NB4 (cell line): ENCODE measurements around the gene DGAT2L6.

Experiments used
- CTCF ChIP-seq: IDR thresholded peaks from one replicate; pipeline ENCODE4 v1.5.1; 2012; ENCODE audit warnings: low read depth, low read length
- MAX ChIP-seq: IDR thresholded peaks from 2 replicates; pipeline ENCODE4 v1.6.1; 2011; ENCODE audit warnings: low read depth, low read length
- MYC ChIP-seq: IDR thresholded peaks from 2 replicates; pipeline ENCODE4 v1.6.1; 2011; ENCODE audit warnings: low read depth, low read length
- POLR2A ChIP-seq: IDR thresholded peaks from 2 replicates; pipeline ENCODE4 v1.6.1; 2011; ENCODE audit warnings: mild to moderate bottlenecking; ENCODE audit not compliant: insufficient read length; ENCODE audit errors: extremely low read depth

DNA sequence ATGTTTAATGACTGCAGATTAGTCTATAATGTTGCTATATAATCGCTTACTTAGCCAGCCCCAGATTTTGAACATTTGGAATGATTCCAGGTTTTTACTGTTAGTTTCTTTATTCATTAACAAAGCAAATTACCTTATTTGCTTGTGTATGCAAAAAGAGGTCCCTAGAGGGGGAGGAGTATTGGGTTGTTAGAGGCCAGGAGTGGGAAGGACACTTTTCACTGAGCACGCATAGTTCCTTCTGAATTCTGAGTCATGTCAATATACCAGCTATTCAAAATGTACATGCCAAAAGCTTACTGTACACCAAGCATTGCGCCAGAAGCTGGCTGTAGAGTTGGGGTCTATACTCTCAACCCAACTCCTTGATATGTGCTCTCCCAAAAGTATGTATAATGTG, 5.1 kb upstream of the DGAT2L6 start:
- no peak for TF ChIP-seq MYC
- no peak for TF ChIP-seq CTCF
- TF ChIP-seq MAX: no peak
- no peak for TF ChIP-seq POLR2A
